Fibroblast of the aortic adventitia (primary cell): ENCODE results near the gene USP50. TPM values are rescaled to one million over a fixed set of nuclear protein-coding genes. Genes with fewer than 3 reads are reported as not detected.

ENCODE experiments used
- DNase-seq: peaks from one replicate; pipeline ENCODE4 v3.0.0-alpha.2; 2010; ENCODE audit warnings: low read depth
- H3K4me3 ChIP-seq: 2 replicates; pipeline ENCODE4 v1.5.1; 2011; ENCODE audit warnings: low read depth, mild to moderate bottlenecking, control low read depth, low read length, moderate library complexity
- CTCF ChIP-seq: IDR thresholded peaks from 2 replicates; pipeline ENCODE4 v1.5.1; 2011; ENCODE audit warnings: mild to moderate bottlenecking, low read length, control low read depth, inconsistent platforms; ENCODE audit not compliant: insufficient read depth
- total RNA-seq: library from RNA; depleted of rRNA; stranded (reverse); fragments of >200 nt; gene quantifications from 2 replicates; pipeline ENCODE4 v1.2.3, GENCODE V29; 2012; ENCODE audit warnings: low replicate concordance

The USP50 gene
- total RNA-seq, 1 donor = 0.72 TPM

- no peak for DNase-seq
- no peak for TF ChIP-seq CTCF
- no peak overlapping the region for H3K4me3 ChIP-seq
Observed at GRCh38 chr15:50544368-50544767, 2.1 kb downstream of the USP50 start.

GRCh38 chr15:50543556-50543955, 2.9 kb downstream of the USP50 start:
- H3K4me3 ChIP-seq = no peak overlapping the region
- TF ChIP-seq CTCF = no peak
- DNase-seq = peak; percentile 58

GRCh38 chr15:50542887-50543210, 3.6 kb downstream of the USP50 start:
- TF ChIP-seq CTCF = no peak
- H3K4me3 ChIP-seq = no peak overlapping the region
- DNase-seq = peak; percentile 36

- H3K4me3 ChIP-seq = no peak overlapping the region
- TF ChIP-seq CTCF = no peak
- DNase-seq = no peak
Observed at GRCh38 chr15:50531766-50532165, 14.7 kb downstream of the USP50 start.

GRCh38 chr15:50531163-50531562, 15.3 kb downstream of the USP50 start:
- H3K4me3 ChIP-seq = no peak overlapping the region
- TF ChIP-seq CTCF = no peak

GRCh38 chr15:50523851-50524251, 22.6 kb downstream of the USP50 start:
- no peak for TF ChIP-seq CTCF
- DNase-seq = peak; percentile 82
- H3K4me3 ChIP-seq = no peak overlapping the region

More at GRCh38 chr15:50531163-50531562, 15.3 kb downstream of the USP50 start:
- no peak for DNase-seq

- no peak overlapping the region for H3K4me3 ChIP-seq
- no peak for TF ChIP-seq CTCF
- peak; percentile 47 for DNase-seq
Observed at GRCh38 chr15:50519740-50520425, 26.6 kb downstream of the USP50 start.
